Body of pancreas (tissue), 4 donors: ENCODE measurements around the gene CCDC83.

Experiments used
- POLR2A ChIP-seq, 3 donors: fragments of 450-650 bp; IDR thresholded peaks; one replicate each; pipeline ENCODE4 v1.6.1; 2016; ENCODE audit warnings: antibody characterized with exemption in 3 of 3, mild to moderate bottlenecking in 2 of 3
- TF ChIP-seq, protein P1 (sequence below), 7 experiments: fragments of 450-650 bp in 4 of 7; fragments of 200-600 bp in 3 of 7; sonication (generic) in 3 of 7; IDR thresholded peaks; one replicate each; pipeline ENCODE4 v1.5.1; 2016 to 2019; ENCODE audit warnings: antibody characterized with exemption in 7 of 7

GRCh38 chr11:85961930-85962363 lies 106.8 kb downstream of the CCDC83 start:
- TF ChIP-seq, protein P1, sequence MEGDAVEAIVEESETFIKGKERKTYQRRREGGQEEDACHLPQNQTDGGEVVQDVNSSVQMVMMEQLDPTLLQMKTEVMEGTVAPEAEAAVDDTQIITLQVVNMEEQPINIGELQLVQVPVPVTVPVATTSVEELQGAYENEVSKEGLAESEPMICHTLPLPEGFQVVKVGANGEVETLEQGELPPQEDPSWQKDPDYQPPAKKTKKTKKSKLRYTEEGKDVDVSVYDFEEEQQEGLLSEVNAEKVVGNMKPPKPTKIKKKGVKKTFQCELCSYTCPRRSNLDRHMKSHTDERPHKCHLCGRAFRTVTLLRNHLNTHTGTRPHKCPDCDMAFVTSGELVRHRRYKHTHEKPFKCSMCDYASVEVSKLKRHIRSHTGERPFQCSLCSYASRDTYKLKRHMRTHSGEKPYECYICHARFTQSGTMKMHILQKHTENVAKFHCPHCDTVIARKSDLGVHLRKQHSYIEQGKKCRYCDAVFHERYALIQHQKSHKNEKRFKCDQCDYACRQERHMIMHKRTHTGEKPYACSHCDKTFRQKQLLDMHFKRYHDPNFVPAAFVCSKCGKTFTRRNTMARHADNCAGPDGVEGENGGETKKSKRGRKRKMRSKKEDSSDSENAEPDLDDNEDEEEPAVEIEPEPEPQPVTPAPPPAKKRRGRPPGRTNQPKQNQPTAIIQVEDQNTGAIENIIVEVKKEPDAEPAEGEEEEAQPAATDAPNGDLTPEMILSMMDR (IDR thresholded peaks at IDR 0.05) = no peak
- TF ChIP-seq POLR2A (IDR thresholded peaks at IDR 0.05) = no peak
